ENCODE results near the gene TMEM38A.
"Not testable (repeated sequence)": the region's sequence is repeated elsewhere in the genome, so short reads cannot be mapped to it uniquely, and the experiment has no call there.

TMEM38A gene

GRCh38 chr19:16673231-16673630 lies 12.3 kb downstream of the TMEM38A start:
- Histone ChIP-seq H2AK5ac (ENCODE audit: low read depth, low read length) (no peak overlapping the region), H3K79me1 (ENCODE audit: low read depth, low read length) (no peaks in the 10 kb centered on the region), H3K27me3 (ENCODE audit: control insufficient read depth in 3 of 3, insufficient read depth in 3 of 3, low read depth in 1 of 3, low read length in 3 of 3) (no peaks in the 10 kb centered on the region)

GRCh38 chr19:16673839-16674238 lies 12.9 kb downstream of the TMEM38A start:
- DNase-seq (ENCODE audit: low spot score); H3K36me3 ChIP-seq (replicated peaks in 1 of 2; ENCODE audit: control insufficient read depth in 2 of 2, insufficient read depth in 2 of 2, low read length in 2 of 2); H4K91ac ChIP-seq (ENCODE audit: low read depth, low read length, poor library complexity); H2AFZ ChIP-seq (ENCODE audit: low read length); H3K4me1 ChIP-seq (ENCODE audit: control insufficient read depth in 2 of 2, insufficient read depth in 1 of 2, low read depth in 1 of 2, low read length in 2 of 2); H3K4me3 ChIP-seq (ENCODE audit: low read length in 2 of 2); H2AK5ac ChIP-seq (ENCODE audit: low read depth, low read length); H3K4me2 ChIP-seq (ENCODE audit: insufficient read depth, low read length, poor library complexity, severe bottlenecking); H2BK15ac ChIP-seq (ENCODE audit: low read length); H3K9me3 ChIP-seq (replicated peaks in 1 of 2; ENCODE audit: control insufficient read depth in 2 of 2, insufficient read depth in 1 of 2, low read depth in 1 of 2, low read length in 2 of 2); H4K8ac ChIP-seq (ENCODE audit: low read depth, low read length); H3K14ac ChIP-seq (ENCODE audit: low read length); H2BK5ac ChIP-seq (ENCODE audit: low read length); H3K27ac ChIP-seq (replicated peaks; ENCODE audit: low read length); H3K9ac ChIP-seq (ENCODE audit: low read depth, low read length, poor library complexity); H3K4ac ChIP-seq (ENCODE audit: low read length); H3K27me3 ChIP-seq (ENCODE audit: control insufficient read depth in 3 of 3, insufficient read depth in 3 of 3, low read depth in 1 of 3, low read length in 3 of 3); H3K79me1 ChIP-seq (ENCODE audit: low read depth, low read length); H3K18ac ChIP-seq (ENCODE audit: low read length); H3K23ac ChIP-seq (ENCODE audit: low read depth, low read length, poor library complexity); H2BK120ac ChIP-seq (ENCODE audit: low read depth, low read length); H2BK12ac ChIP-seq (ENCODE audit: low read length): not testable (repeated sequence)
- no CpG with 5 or more reads among the region's 4 CpGs for WGBS, 2 donors (ENCODE audit: extremely low coverage in 2 of 2, insufficient read length in 2 of 2, insufficient replicate concordance in 1 of 2)

More at GRCh38 chr19:16673231-16673630, 12.3 kb downstream of the TMEM38A start:
- H3K36me3 ChIP-seq (replicated peaks in 1 of 2; ENCODE audit: control insufficient read depth in 2 of 2, insufficient read depth in 2 of 2, low read length in 2 of 2) = no peaks in the 10 kb centered on the region
- no peak overlapping the region for H3K27ac ChIP-seq (replicated peaks; ENCODE audit: low read length)
- H2AFZ ChIP-seq (ENCODE audit: low read length) = no peak overlapping the region
- H3K23ac ChIP-seq (ENCODE audit: low read depth, low read length, poor library complexity) = no peak overlapping the region
- H3K18ac ChIP-seq (ENCODE audit: low read length) = no peak overlapping the region
- H2BK15ac ChIP-seq (ENCODE audit: low read length) = no peak overlapping the region
- WGBS, 2 donors (ENCODE audit: extremely low coverage in 2 of 2, insufficient read length in 2 of 2, insufficient replicate concordance in 1 of 2) = no CpG with 5 or more reads among the region's 3 CpGs
- H2BK5ac ChIP-seq (ENCODE audit: low read length) = no peak overlapping the region
- H3K4me2 ChIP-seq (ENCODE audit: insufficient read depth, low read length, poor library complexity, severe bottlenecking) = no peak overlapping the region
- no peaks in the 10 kb centered on the region for H3K4me1 ChIP-seq (ENCODE audit: control insufficient read depth in 2 of 2, insufficient read depth in 1 of 2, low read depth in 1 of 2, low read length in 2 of 2)
- DNase-seq (ENCODE audit: low spot score) = no peak
- H2BK12ac ChIP-seq (ENCODE audit: low read length) = no peak overlapping the region
- H4K91ac ChIP-seq (ENCODE audit: low read depth, low read length, poor library complexity) = no peak overlapping the region
- no peak overlapping the region for H3K14ac ChIP-seq (ENCODE audit: low read length)
- no peak overlapping the region for H3K9ac ChIP-seq (ENCODE audit: low read depth, low read length, poor library complexity)
- H3K4me3 ChIP-seq (ENCODE audit: low read length in 2 of 2) = no peak overlapping the region
- H3K4ac ChIP-seq (ENCODE audit: low read length) = no peak overlapping the region
- no peak overlapping the region for H2BK120ac ChIP-seq (ENCODE audit: low read depth, low read length)
- no peaks in the 10 kb centered on the region for H3K9me3 ChIP-seq (replicated peaks in 1 of 2; ENCODE audit: control insufficient read depth in 2 of 2, insufficient read depth in 1 of 2, low read depth in 1 of 2, low read length in 2 of 2)
- no peak overlapping the region for H4K8ac ChIP-seq (ENCODE audit: low read depth, low read length)

DNA sequence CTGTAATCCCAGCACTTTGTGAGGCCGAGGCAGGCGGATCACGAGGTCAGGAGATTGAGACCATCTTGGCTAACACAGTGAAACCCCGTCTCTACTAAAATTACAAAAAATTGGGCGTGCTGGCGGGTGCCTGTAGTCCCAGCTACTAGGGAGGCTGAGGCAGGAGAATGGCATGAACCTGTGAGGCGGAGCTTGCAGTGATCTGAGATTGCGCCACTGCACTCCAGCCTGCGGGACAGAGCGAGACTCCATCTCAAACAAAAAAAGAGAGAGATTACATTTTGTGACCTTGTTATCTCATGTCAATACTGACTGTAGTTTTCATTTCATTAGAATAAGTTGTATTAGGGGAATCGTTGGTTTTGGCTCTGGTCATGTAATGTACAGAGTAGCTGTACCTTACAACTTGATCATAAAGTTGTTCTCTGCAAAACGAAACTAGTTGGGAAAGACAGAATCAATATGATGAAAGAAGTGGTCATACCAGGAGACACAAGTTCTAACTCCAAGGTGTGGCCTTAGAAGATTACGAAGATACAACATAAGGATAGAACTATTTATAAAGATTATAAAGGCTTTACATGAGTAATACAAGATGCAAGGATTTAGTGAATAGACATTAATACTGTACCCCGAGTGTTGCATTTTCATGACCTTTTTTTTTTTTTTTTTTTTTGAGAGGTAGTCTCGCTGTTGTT lies 15.3 kb downstream of the TMEM38A start:
- no peaks in the 10 kb centered on the region for H3K4me1 ChIP-seq (ENCODE audit: control insufficient read depth in 2 of 2, insufficient read depth in 1 of 2, low read depth in 1 of 2, low read length in 2 of 2)
- H2BK12ac ChIP-seq (ENCODE audit: low read length) = no peak overlapping the region
- H2BK15ac ChIP-seq (ENCODE audit: low read length) = no peak overlapping the region
- H3K4me2 ChIP-seq (ENCODE audit: insufficient read depth, low read length, poor library complexity, severe bottlenecking) = no peak overlapping the region
- peaks cover 2 to 5% of the 10 kb centered on the region in 2 donors for H3K9me3 ChIP-seq (replicated peaks in 1 of 2; ENCODE audit: control insufficient read depth in 2 of 2, insufficient read depth in 1 of 2, low read depth in 1 of 2, low read length in 2 of 2)
- no peak overlapping the region for H3K14ac ChIP-seq (ENCODE audit: low read length)
- no peak overlapping the region for H3K4me3 ChIP-seq (ENCODE audit: low read length in 2 of 2)
- H3K18ac ChIP-seq (ENCODE audit: low read length) = no peak overlapping the region
- no peak overlapping the region for H2BK5ac ChIP-seq (ENCODE audit: low read length)
- no peak overlapping the region for H2AFZ ChIP-seq (ENCODE audit: low read length)
- H2BK120ac ChIP-seq (ENCODE audit: low read depth, low read length) = no peak overlapping the region
- no peak overlapping the region for H4K8ac ChIP-seq (ENCODE audit: low read depth, low read length)
- no peak overlapping the region for H3K9ac ChIP-seq (ENCODE audit: low read depth, low read length, poor library complexity)
- no peak overlapping the region for H3K4ac ChIP-seq (ENCODE audit: low read length)
- no peaks in the 10 kb centered on the region for H3K79me1 ChIP-seq (ENCODE audit: low read depth, low read length)
- H3K36me3 ChIP-seq (replicated peaks in 1 of 2; ENCODE audit: control insufficient read depth in 2 of 2, insufficient read depth in 2 of 2, low read length in 2 of 2) = peaks cover 0 to 13% of the 10 kb centered on the region in 2 donors
- no CpG with 5 or more reads among the region's 15 CpGs for WGBS, 2 donors (ENCODE audit: extremely low coverage in 2 of 2, insufficient read length in 2 of 2, insufficient replicate concordance in 1 of 2)
- no peak for DNase-seq (ENCODE audit: low spot score)
- H2AK5ac ChIP-seq (ENCODE audit: low read depth, low read length) = no peak overlapping the region
- no peak overlapping the region for H3K23ac ChIP-seq (ENCODE audit: low read depth, low read length, poor library complexity)
- H4K91ac ChIP-seq (ENCODE audit: low read depth, low read length, poor library complexity) = no peak overlapping the region
- no peaks in the 10 kb centered on the region for H3K27me3 ChIP-seq (ENCODE audit: control insufficient read depth in 3 of 3, insufficient read depth in 3 of 3, low read depth in 1 of 3, low read length in 3 of 3)
- H3K27ac ChIP-seq (replicated peaks; ENCODE audit: low read length) = no peak overlapping the region

DNA sequence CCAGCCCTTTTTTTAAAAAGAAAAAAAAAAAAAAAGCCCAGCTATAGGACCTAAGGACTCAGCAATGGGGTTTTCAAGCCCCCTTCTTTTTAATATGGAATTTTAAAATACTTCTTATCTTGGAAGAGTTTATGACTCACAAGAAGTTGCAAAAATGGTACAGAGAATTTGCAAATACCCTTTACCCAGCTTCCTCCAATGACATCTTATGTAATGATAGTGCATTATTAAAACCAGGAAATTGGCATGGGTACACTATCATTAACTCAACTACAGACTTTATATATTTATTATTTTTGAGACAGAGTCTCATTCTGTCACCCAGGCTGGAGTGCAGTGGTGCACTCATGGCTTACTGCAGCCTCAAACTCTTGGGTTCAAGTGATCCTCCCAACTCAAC lies 16.1 kb downstream of the TMEM38A start:
- no peak overlapping the region for H3K27ac ChIP-seq (replicated peaks; ENCODE audit: low read length)
- H3K18ac ChIP-seq (ENCODE audit: low read length) = no peak overlapping the region
- no peak overlapping the region for H4K8ac ChIP-seq (ENCODE audit: low read depth, low read length)
- H2AFZ ChIP-seq (ENCODE audit: low read length) = no peak overlapping the region
- H3K79me1 ChIP-seq (ENCODE audit: low read depth, low read length) = no peaks in the 10 kb centered on the region
- no peak overlapping the region for H3K14ac ChIP-seq (ENCODE audit: low read length)
- no peak overlapping the region for H3K9ac ChIP-seq (ENCODE audit: low read depth, low read length, poor library complexity)
- no peak overlapping the region for H2BK120ac ChIP-seq (ENCODE audit: low read depth, low read length)
- peaks cover 0 to 18% of the 10 kb centered on the region in 2 donors for H3K36me3 ChIP-seq (replicated peaks in 1 of 2; ENCODE audit: control insufficient read depth in 2 of 2, insufficient read depth in 2 of 2, low read length in 2 of 2)
- no peak overlapping the region for H3K4ac ChIP-seq (ENCODE audit: low read length)
- no peak for DNase-seq (ENCODE audit: low spot score)
- H2BK12ac ChIP-seq (ENCODE audit: low read length) = no peak overlapping the region
- H3K9me3 ChIP-seq (replicated peaks in 1 of 2; ENCODE audit: control insufficient read depth in 2 of 2, insufficient read depth in 1 of 2, low read depth in 1 of 2, low read length in 2 of 2) = peaks cover 2 to 9% of the 10 kb centered on the region in 2 donors
- no peak overlapping the region for H3K23ac ChIP-seq (ENCODE audit: low read depth, low read length, poor library complexity)
- no peaks in the 10 kb centered on the region for H3K27me3 ChIP-seq (ENCODE audit: control insufficient read depth in 3 of 3, insufficient read depth in 3 of 3, low read depth in 1 of 3, low read length in 3 of 3)
- no peak overlapping the region for H3K4me2 ChIP-seq (ENCODE audit: insufficient read depth, low read length, poor library complexity, severe bottlenecking)
- no peak overlapping the region for H2BK15ac ChIP-seq (ENCODE audit: low read length)
- no peak overlapping the region for H3K4me3 ChIP-seq (ENCODE audit: low read length in 2 of 2)
- H2AK5ac ChIP-seq (ENCODE audit: low read depth, low read length) = no peak overlapping the region
- H3K4me1 ChIP-seq (ENCODE audit: control insufficient read depth in 2 of 2, insufficient read depth in 1 of 2, low read depth in 1 of 2, low read length in 2 of 2) = no peaks in the 10 kb centered on the region
- H2BK5ac ChIP-seq (ENCODE audit: low read length) = no peak overlapping the region
- no peak overlapping the region for H4K91ac ChIP-seq (ENCODE audit: low read depth, low read length, poor library complexity)

Measured in neuronal stem cell (in vitro differentiated cells).